HG02852 (cell line): ENCODE measurements around the gene PRDM16.

ENCODE experiments used
- ATAC-seq: cut with Tn5 transposase; IDR thresholded peaks from one replicate; pipeline ENCODE4 v1.9.1; 2021; ENCODE audit warnings: mild to moderate bottlenecking, moderate library complexity; ENCODE audit not compliant: unreplicated experiment

The PRDM16 gene

DNA sequence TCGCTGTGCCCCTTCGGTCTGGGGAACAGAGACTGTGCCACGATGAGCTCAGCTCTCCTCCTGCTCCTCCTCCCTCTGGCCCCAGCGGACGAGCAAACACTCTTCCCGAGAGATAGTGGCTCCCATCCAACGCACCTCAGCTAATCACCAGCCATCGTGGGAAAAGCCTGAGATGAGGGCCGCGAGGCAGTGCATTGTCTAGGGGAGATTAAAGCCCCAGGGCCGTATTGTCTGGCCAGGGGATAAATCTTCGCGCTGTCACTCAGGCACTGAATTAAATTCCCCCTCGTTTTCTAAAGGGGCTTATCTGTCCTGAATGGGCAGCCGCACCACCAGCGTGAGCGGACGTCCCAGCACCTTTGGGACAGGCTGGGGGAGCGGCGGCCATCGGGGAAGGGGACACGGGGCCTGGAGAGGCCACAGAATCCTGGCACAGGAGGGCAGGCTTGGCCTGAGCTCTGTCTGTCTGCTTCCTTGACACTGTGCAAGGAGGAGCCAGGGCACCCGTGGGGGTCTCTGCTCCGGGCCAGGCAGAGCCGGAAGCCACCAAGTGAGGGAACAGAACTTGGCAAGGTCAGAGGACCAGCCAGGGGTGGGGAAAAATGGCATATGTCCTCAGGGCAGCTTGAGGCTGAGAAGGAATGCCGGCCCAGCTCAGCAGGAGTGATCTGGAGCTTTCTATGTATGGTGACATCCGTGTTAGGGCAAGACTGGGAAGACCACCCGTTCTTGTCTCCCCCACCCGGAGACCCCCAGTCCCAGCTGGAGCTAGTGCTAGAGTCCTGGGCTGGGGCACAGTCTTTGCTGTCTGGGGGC, 32.3 kb downstream of the PRDM16 start:
- ATAC-seq: no peak

GRCh38 chr1:3102641-3103040, 33.6 kb downstream of the PRDM16 start:
- ATAC-seq: no peak

- no peak for ATAC-seq
Measured at GRCh38 chr1:3103967-3104677, 35.1 kb downstream of the PRDM16 start.

DNA sequence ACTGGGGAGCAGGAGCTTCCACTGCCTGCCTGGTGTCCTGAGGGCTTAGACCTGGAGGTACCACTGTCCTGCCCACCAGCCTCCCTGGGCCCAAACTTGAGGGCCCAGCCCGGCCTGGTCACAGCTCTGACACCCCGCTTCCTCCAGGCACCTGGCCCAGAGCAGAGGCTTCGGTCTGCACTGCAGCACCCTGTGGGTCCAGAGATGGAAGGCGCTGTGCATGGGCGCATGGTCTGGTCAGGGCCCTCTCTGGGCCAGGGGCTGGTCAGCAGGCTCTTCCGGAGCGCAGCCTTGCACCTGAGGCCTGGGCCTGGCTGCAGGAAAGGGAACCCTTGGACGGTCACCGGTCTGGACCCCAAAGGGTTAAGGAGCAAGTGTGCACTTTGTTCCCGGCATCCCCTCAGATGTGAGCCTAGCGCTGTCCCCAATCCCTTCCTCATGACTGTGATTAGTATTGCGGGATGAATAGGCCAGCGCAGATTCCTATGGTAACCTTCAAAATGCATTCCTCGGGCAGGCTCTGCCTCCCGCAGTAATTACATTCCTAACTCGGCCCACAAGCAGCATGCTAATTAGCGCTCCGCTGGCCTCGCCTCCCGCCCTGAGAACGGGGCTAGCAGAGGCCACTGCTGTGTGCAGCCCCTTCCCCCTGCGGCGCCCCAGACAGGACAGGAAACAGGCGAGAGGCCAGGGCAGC, 36.3 kb downstream of the PRDM16 start:
- ATAC-seq: no peak

DNA sequence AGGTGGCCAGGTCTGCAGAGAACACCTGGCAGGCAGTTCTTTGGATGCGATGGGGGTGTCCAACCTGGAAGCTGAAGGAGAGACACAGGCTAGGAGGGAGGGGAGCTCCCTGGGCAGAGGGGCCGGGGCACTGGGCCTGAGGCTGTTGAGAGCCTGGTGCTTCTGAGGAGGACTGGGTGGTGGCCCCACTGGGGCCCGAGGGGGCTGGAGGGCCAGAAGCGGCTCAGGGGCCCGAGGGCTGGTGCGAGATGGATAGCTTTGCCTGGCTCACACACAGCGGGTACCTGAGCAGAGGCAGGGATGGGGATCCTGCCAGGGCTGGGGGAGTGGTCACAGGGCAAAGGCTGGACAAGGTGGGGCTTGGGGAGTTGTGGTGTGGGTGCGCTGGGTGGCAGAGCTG, 37.2 kb downstream of the PRDM16 start:
- no peak for ATAC-seq

DNA sequence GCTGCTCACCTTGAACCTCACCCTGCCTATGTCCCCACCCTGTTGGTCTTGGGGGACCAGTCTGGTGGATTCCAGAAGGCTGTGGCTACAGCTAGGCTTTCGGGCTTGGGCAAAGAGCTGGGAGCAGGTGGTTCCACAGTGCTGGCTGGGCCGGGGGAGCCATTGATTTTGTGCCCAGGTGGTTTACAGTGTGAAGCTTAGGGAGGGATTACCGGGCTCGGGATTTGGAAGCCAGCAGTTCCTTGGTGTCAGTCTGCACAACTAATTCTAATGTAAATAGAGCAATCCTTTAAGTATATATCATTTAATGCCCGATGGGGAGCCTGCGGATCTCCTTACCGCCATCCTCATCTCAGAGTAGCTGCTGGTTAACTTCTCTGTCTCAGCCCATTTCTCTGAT, 38.2 kb downstream of the PRDM16 start:
- ATAC-seq: no peak

- ATAC-seq: no peak
Measured at GRCh38 chr1:3109355-3109754, 40.4 kb downstream of the PRDM16 start.

- ATAC-seq: no peak
Measured at GRCh38 chr1:3111348-3112021, 42.5 kb downstream of the PRDM16 start.

- ATAC-seq: no peak
Measured at GRCh38 chr1:3112526-3112925, 43.5 kb downstream of the PRDM16 start.

GRCh38 chr1:3113047-3113740, 44.2 kb downstream of the PRDM16 start:
- no peak for ATAC-seq

GRCh38 chr1:3113741-3114056, 44.7 kb downstream of the PRDM16 start:
- ATAC-seq: no peak

DNA sequence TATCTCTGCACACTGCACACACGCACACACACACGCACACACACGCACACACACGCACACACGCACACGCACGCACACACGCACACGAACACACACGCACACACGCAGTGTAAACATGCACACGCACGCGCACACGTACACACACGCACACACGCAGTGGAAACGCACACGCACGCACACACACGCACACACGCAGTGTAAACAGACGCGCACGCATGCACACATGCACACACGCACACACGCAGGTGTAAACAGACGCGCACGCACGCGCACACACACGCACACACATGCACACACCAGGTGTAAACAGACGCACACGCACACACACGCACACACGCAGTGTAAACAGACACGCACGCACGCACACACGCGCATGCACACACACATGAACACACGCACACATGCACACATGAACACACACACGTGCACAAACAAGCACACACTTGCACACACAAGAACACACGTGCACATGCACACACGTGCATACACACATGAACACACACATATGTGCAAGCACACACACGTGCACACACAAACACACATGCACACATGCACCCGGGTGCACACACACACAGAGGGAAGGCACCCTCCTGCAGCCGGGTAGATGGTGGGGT, 45.2 kb downstream of the PRDM16 start:
- no peak for ATAC-seq

DNA sequence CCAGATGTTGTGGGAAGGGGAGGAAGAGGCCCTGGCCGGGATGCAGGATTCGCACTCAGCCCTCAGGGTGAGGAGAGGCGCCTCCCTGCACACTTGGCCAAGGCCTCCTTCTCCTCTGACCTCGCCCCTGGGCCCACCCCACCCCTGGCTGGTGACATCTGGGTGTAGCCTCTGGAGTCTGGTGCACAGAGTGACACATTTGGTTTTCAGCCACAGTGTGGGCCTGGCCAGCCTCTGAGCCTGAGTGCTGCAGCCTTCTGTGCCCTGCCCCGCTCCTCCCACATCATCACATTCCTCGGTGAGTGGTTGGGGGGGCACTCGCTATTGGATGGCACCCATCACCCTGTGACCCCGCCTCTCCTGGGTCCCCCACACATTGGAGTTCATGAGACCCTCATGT, 45.8 kb downstream of the PRDM16 start:
- no peak for ATAC-seq

- ATAC-seq: no peak
Measured at GRCh38 chr1:3115275-3116149, 46.5 kb downstream of the PRDM16 start.

DNA sequence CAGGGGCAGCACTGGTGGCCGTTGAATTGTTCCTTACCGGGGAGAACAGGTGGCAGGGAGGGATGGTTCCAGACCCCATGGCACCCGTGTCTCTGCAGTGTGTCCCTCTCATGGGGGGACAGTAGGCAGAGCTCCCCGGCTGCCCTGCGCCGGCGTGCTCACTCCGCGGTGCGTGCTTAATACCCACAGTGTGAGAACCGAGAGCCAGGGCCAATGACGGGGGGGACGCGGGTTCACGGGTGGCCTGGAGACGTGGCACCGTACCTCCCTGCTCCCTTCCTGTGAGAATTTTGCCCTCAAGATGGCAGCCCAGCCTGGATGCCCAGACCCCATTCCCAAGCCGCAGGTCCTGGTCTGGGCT, 47.1 kb downstream of the PRDM16 start:
- no peak for ATAC-seq

DNA sequence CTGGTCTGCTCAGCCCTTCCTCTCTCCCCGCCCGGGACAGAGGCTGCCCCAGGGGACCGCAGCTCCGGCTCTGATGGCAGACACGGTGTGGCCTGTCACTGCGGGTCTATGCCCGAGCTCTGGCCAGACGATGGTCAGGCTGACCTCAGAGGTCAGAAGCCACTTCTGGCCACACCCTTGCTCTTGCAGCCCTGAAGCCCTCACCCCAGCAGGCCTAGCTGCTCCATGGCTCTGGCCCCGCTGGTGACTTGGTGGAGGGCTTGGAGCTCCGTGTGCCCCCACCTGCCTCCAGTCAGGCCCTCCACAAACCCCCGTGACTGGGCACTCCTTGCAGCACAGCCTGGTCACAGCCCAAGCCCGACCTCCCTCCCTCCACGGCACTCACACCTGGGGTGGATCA, 47.6 kb downstream of the PRDM16 start:
- ATAC-seq: no peak

DNA sequence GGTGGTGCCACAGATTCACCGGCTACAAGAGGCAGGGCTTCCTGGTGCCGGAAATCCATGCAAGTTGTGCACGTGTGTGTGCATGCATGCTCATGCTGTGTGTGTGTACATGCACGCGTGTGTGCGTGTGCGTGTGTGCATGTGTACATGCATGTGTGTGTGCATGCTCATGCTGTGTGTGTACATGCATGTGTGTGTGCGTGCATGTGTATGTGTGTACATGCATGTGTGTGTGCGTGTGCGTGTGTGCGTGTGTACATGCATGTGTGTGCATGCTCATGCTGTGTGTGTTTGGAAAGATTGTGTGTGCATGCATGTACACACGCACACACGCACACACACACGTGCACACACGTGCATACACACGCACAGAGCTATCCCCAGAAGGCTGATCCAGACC, 48.9 kb downstream of the PRDM16 start:
- ATAC-seq: no peak

- ATAC-seq: no peak
Measured at GRCh38 chr1:3119061-3119460, 50.1 kb downstream of the PRDM16 start.

DNA sequence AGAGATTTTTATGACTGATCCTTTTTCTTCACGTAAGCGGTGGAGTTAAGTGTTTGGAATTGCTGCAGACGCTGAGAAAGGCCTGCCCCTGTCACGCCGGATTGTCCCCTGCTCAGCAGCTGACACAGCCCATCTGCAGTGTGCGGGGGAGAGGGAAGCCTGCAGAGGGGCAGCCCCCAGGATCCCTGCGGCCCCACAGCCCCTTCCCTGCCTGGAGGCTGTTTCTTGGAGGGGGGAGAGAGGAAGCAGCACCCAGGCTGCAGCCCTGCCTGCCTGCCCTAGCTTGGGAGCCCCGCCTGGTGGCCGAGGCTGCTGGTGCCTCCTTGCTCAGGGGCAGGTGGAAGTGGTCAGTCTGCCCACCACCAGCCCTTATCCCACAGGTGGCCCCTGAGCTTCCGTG, 50.7 kb downstream of the PRDM16 start:
- no peak for ATAC-seq

DNA sequence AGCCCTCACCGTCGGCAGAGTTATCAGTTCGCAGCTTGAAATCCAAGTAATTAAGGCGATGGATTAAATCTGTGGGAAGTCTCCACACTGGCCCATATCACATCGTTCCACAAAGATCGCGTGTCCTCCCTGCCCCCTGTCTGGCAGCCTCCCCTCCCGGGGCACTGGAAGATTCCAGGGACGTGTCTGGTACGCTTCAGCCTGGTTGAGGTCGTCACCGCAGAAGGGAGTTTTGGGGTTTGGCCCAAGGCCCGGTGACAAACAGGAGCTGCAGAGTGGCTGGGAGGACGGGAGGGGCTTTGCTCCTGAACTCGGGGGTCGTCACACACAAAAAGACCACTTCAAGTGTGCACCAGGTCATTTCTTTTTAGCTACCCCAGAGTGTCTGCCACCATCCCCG, 51.1 kb downstream of the PRDM16 start:
- no peak for ATAC-seq
